ENCODE results near the gene ITIH2. TPM values are rescaled to one million over a fixed set of nuclear protein-coding genes. Genes with fewer than 3 reads are reported as not detected.
"Not testable (repeated sequence)": the region's sequence is repeated elsewhere in the genome, so short reads cannot be mapped to it uniquely, and the experiment has no call there.

The ITIH2 gene, protein sequence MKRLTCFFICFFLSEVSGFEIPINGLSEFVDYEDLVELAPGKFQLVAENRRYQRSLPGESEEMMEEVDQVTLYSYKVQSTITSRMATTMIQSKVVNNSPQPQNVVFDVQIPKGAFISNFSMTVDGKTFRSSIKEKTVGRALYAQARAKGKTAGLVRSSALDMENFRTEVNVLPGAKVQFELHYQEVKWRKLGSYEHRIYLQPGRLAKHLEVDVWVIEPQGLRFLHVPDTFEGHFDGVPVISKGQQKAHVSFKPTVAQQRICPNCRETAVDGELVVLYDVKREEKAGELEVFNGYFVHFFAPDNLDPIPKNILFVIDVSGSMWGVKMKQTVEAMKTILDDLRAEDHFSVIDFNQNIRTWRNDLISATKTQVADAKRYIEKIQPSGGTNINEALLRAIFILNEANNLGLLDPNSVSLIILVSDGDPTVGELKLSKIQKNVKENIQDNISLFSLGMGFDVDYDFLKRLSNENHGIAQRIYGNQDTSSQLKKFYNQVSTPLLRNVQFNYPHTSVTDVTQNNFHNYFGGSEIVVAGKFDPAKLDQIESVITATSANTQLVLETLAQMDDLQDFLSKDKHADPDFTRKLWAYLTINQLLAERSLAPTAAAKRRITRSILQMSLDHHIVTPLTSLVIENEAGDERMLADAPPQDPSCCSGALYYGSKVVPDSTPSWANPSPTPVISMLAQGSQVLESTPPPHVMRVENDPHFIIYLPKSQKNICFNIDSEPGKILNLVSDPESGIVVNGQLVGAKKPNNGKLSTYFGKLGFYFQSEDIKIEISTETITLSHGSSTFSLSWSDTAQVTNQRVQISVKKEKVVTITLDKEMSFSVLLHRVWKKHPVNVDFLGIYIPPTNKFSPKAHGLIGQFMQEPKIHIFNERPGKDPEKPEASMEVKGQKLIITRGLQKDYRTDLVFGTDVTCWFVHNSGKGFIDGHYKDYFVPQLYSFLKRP
- total RNA-seq (2022): 1.1 and 1.7 TPM in 2 replicates
- percentile 19 among the genes with signal in this experiment for Bru-seq, nascent RNA
- BruChase-seq, experiment 1, labeled RNA remaining after a 6-hour chase: percentile 29 among the genes with signal in this experiment
- BruChase-seq, experiment 2, labeled RNA remaining after a 2-hour chase: percentile 25 among the genes with signal in this experiment
- long read RNA-seq, partial matches to known transcripts: 0 of 2 reads
- long read RNA-seq, other reads (novel, unspliced or antisense): 2 of 2 reads

DNA sequence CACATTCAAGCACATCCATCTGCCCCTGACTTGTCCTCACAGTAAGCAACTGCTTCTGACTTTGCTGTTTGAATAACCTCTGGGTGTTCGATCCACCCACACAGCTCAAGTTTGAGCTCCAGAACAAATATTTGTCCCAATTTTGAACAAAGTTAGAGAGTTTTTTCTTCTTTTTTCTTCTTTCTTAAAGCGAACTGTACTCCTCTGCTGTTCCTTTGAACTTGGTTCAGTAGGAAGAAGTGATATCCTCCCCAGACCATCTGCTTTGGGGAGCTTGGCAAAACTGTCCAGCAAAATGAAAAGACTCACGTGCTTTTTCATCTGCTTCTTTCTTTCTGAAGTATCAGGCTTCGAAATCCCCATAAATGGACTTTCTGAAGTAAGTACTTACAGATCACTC lies at the start of gene ITIH2:
TSS of gene ITIH2 (plus strand) at position 177 of the 400 bp plus-strand sequence. CDS start at position 296, 119 bp downstream.
- Mint-ChIP-seq H3K27ac (ENCODE audit: unreplicated experiment) (peak within 1 kb of the TSS; percentile 39), H3K27me3 (ENCODE audit: unreplicated experiment) (no peaks in the 10 kb centered on the region), H3K9me3 (ENCODE audit: low read depth, unreplicated experiment) (no peaks in the 10 kb centered on the region), H3K36me3 (ENCODE audit: insufficient read depth, unreplicated experiment) (peaks cover 7% of the 10 kb centered on the region), H3K4me3 (ENCODE audit: low read depth, unreplicated experiment) (no peak within 1 kb of the TSS), H3K4me1 (ENCODE audit: low read depth, unreplicated experiment) (peaks cover 60% of the 10 kb centered on the region)
- TF ChIP-seq, protein P1, sequence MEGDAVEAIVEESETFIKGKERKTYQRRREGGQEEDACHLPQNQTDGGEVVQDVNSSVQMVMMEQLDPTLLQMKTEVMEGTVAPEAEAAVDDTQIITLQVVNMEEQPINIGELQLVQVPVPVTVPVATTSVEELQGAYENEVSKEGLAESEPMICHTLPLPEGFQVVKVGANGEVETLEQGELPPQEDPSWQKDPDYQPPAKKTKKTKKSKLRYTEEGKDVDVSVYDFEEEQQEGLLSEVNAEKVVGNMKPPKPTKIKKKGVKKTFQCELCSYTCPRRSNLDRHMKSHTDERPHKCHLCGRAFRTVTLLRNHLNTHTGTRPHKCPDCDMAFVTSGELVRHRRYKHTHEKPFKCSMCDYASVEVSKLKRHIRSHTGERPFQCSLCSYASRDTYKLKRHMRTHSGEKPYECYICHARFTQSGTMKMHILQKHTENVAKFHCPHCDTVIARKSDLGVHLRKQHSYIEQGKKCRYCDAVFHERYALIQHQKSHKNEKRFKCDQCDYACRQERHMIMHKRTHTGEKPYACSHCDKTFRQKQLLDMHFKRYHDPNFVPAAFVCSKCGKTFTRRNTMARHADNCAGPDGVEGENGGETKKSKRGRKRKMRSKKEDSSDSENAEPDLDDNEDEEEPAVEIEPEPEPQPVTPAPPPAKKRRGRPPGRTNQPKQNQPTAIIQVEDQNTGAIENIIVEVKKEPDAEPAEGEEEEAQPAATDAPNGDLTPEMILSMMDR (IDR thresholded peaks at IDR 0.05; ENCODE audit: unreplicated experiment): no peak
- no TSS peak for BruUV-seq (replicated peaks)
- CTCF ChIA-PET: interaction anchor here (0.5 to 0.9 kb wide), 2 partner anchors 16 to 361 kb away, joined by 4 read pairs; no protein-coding TSS in a partner anchor
- no peak for DNase-seq
- intact Hi-C loops (cut with micrococcal nuclease; ENCODE audit: unreplicated experiment): no loop called here

DNA sequence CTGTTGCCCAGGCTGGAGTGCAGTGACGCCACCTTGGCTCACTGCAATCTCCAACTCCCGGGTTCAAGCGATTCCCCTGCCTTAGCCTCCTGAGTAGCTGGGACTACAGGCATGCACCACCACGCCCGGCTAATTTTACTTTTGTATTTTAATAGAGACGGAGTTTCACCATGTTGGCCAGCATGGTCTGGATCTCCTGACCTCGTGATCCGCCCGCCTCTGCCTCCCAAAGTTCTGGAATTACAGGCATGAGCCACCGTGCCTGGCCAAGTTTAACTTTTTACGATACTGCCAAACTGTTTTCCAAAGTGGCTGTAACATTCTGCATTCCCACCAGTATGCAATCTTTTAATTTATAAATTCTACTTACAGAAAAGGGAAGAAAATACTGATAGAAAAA lies 46.0 kb upstream of the ITIH2 start:
- H3K27me3 Mint-ChIP-seq (ENCODE audit: unreplicated experiment); H3K4me3 Mint-ChIP-seq (ENCODE audit: low read depth, unreplicated experiment); H3K36me3 Mint-ChIP-seq (ENCODE audit: insufficient read depth, unreplicated experiment); H3K27ac Mint-ChIP-seq (ENCODE audit: unreplicated experiment); DNase-seq; BruUV-seq (replicated peaks); CTCF ChIA-PET; intact Hi-C loops (cut with micrococcal nuclease; ENCODE audit: unreplicated experiment); H3K9me3 Mint-ChIP-seq (ENCODE audit: low read depth, unreplicated experiment): not testable (repeated sequence)
- peaks cover 17% of the 10 kb centered on the region for H3K4me1 Mint-ChIP-seq (ENCODE audit: low read depth, unreplicated experiment)

DNA sequence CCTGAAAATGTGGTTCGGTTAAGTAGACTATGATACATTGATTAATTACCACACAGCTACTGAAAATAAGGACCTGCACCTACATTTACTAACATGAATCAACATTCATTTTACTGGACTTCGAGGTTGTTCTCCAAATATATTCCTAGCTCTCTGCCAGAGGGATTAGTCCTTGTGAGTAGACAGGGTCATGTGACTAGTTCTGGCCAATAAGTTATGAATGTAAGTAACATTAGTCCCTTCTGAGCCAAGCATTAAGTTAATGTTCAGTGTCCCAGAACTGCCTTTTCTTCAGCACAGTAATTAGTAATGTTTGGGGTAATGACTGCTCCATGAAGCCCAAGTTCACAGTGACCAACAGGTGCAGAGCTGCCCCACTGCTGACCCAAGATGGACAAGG lies 45.6 kb upstream of the ITIH2 start:
- BruUV-seq (replicated peaks): no TSS peak
- TF ChIP-seq, protein P1 (IDR thresholded peaks at IDR 0.05; ENCODE audit: unreplicated experiment): no peak
- Mint-ChIP-seq H3K4me3 (ENCODE audit: low read depth, unreplicated experiment) (no peak overlapping the region), H3K9me3 (ENCODE audit: low read depth, unreplicated experiment) (no peaks in the 10 kb centered on the region), H3K4me1 (ENCODE audit: low read depth, unreplicated experiment) (peaks cover 14% of the 10 kb centered on the region), H3K36me3 (ENCODE audit: insufficient read depth, unreplicated experiment) (no peaks in the 10 kb centered on the region), H3K27ac (ENCODE audit: unreplicated experiment) (no peak overlapping the region), H3K27me3 (ENCODE audit: unreplicated experiment) (no peaks in the 10 kb centered on the region)
- no peak for DNase-seq
- intact Hi-C loops (cut with micrococcal nuclease; ENCODE audit: unreplicated experiment): no loop called here
- CTCF ChIA-PET: no interaction called here

DNA sequence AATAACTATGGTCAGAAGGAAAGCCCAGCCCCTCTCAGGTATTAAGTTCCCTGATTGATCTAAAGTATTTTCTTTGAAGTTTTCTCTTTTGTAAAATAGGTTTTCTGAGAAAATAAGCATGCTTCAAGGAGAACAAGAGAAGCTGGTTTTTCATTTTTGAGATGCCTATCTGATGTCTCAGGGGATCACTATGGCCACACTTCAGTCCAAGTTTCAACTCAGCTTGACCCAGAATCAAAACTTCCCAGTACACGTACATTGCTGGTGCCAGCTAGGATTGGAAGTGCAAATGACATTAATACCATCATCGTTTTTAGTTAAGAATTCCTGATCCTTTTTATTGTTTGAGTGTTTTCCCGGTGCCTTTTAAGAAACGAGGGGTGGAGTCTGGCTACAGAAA lies 43.6 kb upstream of the ITIH2 start:
- intact Hi-C loops (cut with micrococcal nuclease; ENCODE audit: unreplicated experiment): no loop called here
- CTCF ChIA-PET: no interaction called here
- no peaks in the 10 kb centered on the region for H3K9me3 Mint-ChIP-seq (ENCODE audit: low read depth, unreplicated experiment)
- H3K36me3 Mint-ChIP-seq (ENCODE audit: insufficient read depth, unreplicated experiment): no peaks in the 10 kb centered on the region
- BruUV-seq (replicated peaks): no TSS peak
- no peak overlapping the region for H3K27ac Mint-ChIP-seq (ENCODE audit: unreplicated experiment)
- no peak overlapping the region for H3K4me3 Mint-ChIP-seq (ENCODE audit: low read depth, unreplicated experiment)
- H3K4me1 Mint-ChIP-seq (ENCODE audit: low read depth, unreplicated experiment): peaks cover 11% of the 10 kb centered on the region
- TF ChIP-seq, protein P1 (IDR thresholded peaks at IDR 0.05; ENCODE audit: unreplicated experiment): no peak
- DNase-seq: no peak
- H3K27me3 Mint-ChIP-seq (ENCODE audit: unreplicated experiment): no peaks in the 10 kb centered on the region
